ENCODE results near the gene PSMD1. TPM values are rescaled to one million over a fixed set of nuclear protein-coding genes. Genes with fewer than 3 reads are reported as not detected.
"Not testable (repeated sequence)": the region's sequence is repeated elsewhere in the genome, so short reads cannot be mapped to it uniquely, and the experiment has no call there.

Gene PSMD1
- total RNA-seq, 1 donor from 2014 or later, result 59.0 TPM

DNA sequence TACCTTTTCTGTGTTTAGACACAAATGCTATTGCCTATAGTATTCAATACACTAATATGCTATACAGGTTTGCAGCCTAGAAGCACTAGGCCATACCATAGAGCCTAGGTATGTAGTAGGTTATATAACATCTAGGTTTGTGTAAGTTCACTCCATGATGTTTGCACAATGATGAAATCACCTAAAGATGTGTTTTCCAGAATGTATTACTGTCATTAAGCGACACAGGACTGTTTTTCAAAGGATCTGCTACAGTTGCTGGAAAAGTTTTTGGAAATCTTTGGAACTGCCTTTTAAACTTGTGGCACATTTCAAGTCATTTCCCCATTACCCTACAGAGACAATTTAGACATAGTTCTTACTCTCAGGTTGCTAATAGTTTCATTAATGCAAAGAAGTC lies 9.3 kb downstream of the PSMD1 start:
- ATAC-seq, result no peak
- Histone ChIP-seq H3K36me3 (peaks cover 92% of the 10 kb centered on the region), H3K4me3 (no peak overlapping the region), H3K9me3 (no peaks in the 10 kb centered on the region), H3K4me1 (no peaks in the 10 kb centered on the region), H3K27ac (no peak overlapping the region), H3K27me3 (no peaks in the 10 kb centered on the region)
- DNase-seq, result no peak
- intact Hi-C loops (cut with DNase I), result no loop called here
- no peak for TF ChIP-seq CTCF (IDR thresholded peaks at IDR 0.05)

- H3K9me3 ChIP-seq; H3K4me1 ChIP-seq; DNase-seq; intact Hi-C loops (cut with DNase I); H3K27me3 ChIP-seq; H3K4me3 ChIP-seq; ATAC-seq; H3K27ac ChIP-seq: not testable (repeated sequence)
- H3K36me3 ChIP-seq, result peaks cover 93% of the 10 kb centered on the region
Measured at GRCh38 chr2:231067531-231067930, 10.9 kb downstream of the PSMD1 start.

DNA sequence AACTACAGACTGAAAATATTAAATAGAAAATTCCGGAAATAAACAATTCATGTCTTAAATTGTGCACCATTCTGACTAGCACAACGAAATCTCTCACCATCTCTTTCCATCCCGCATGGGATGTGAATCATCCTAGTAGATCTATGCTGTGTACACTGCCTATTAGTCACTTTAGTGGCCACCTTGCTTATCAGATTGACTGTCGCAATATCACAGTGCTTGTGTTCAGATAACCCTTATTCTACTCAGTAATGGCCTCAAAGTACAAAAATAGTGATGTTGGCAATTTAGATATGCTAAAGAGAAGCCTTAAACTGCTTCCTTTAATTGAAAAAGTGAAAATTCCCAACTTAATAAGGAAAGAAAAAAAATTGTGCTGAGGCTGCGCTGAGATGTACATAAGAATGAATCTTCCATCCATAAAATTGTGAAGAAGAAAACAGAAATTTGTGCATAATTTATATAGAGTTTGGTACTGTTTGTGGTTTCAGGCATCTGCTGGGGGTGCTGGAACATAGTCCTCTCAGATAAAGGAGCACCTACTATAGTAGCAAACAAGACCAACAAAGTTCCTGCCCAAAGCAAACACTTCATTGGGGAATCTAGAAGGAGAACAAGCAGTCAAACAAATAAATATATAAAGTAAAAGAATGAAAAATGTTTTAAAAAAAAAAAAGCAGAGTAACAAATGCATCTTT lies 12.0 kb downstream of the PSMD1 start:
- Histone ChIP-seq H3K27ac (no peak overlapping the region), H3K9me3 (no peaks in the 10 kb centered on the region), H3K4me1 (no peaks in the 10 kb centered on the region), H3K36me3 (peaks cover 92% of the 10 kb centered on the region), H3K4me3 (no peak overlapping the region), H3K27me3 (no peaks in the 10 kb centered on the region)
- DNase-seq, result no peak
- no peak for ATAC-seq
- no peak for TF ChIP-seq CTCF (IDR thresholded peaks at IDR 0.05)
- intact Hi-C loops (cut with DNase I), result no loop called here

DNA sequence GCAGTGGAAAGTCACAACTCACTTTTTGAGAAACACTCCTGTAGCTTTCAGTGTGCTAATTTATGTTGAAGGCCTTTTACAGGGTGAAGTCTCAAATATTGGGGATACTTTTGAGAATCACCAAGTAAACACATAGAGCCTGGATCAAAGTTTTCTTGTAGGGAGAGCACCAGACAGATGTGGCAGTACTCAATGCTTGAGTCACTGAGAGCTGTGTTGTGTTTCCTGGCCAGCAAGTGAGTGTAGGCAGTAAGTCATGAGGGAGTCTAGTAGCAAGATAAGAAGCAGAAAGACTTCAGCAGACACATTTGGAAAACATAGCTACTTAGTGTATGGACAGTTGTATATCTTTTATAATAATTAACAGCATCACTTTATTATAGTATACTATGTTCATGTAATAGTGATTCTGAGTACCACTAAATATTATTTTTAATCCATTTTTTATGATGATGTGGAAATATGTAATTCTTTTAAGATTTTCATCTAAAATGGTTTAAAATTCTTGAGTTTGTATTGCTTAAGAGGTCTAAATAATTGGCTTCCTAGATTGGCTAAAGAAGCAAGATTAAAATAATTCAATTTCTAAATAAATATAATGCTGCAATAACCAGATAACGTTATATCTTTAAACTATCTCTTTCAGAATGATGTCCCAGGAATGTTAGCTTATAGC lies 12.8 kb downstream of the PSMD1 start:
- intact Hi-C loops (cut with DNase I), result no loop called here
- H3K27ac ChIP-seq, result no peak overlapping the region
- no peak for TF ChIP-seq CTCF (IDR thresholded peaks at IDR 0.05)
- ATAC-seq, result no peak
- no peak for DNase-seq
- H3K4me3 ChIP-seq, result no peak overlapping the region
- no peaks in the 10 kb centered on the region for H3K9me3 ChIP-seq
- no peaks in the 10 kb centered on the region for H3K27me3 ChIP-seq
- H3K36me3 ChIP-seq, result peaks cover 88% of the 10 kb centered on the region
- H3K4me1 ChIP-seq, result no peaks in the 10 kb centered on the region

DNA sequence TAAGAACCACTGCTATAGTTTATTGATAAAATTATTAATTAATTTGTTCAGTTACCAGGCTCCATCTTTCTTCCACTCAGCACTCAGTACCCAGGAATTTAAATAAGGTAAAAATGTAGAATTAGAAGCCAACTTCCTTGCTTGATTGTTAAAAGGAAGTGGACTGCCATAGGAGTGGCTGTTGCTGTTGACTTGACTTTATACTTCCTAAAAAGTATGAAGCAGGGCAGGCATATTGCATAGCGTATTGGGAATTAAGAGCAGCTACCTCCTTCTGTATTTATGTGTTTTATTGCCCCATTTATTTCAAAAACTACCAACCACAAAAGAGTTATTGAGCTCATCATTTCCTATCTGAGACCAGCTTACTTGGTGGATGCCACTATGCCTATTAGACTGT lies 27.9 kb downstream of the PSMD1 start:
- ATAC-seq (peak; percentile 45), DNase-seq (no peak)
- intact Hi-C loops (cut with DNase I), result no loop called here
- no peaks in the 10 kb centered on the region for H3K27me3 ChIP-seq
- TF ChIP-seq CTCF (IDR thresholded peaks at IDR 0.05), result no peak
- peaks cover 99% of the 10 kb centered on the region for H3K36me3 ChIP-seq
- no peaks in the 10 kb centered on the region for H3K4me1 ChIP-seq
- no peak overlapping the region for H3K27ac ChIP-seq
- H3K9me3 ChIP-seq, result no peaks in the 10 kb centered on the region
- no peak overlapping the region for H3K4me3 ChIP-seq

DNA sequence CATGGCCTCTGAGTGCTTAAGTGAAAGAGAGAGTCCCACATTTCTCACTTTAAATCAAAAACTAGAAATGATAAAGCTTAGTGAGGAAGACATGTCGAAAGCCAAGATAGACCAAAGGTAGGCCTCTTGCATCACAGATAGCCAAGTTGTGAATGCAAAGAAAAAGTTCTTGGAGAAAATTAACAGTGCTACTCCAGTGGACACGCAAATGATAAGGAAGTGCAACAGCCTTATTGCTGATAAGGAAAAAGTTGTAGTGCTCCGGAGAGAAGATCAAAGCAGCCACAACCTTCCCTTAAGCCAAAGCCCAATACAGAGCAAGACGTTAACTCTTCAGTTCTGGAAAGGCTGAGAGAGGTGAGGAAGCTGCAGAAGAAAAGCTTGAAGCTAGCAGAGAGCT lies 32.1 kb downstream of the PSMD1 start:
- no peak overlapping the region for H3K4me3 ChIP-seq
- H3K27ac ChIP-seq, result no peak overlapping the region
- H3K4me1 ChIP-seq, result no peaks in the 10 kb centered on the region
- intact Hi-C loops (cut with DNase I), result no loop called here
- H3K9me3 ChIP-seq, result no peaks in the 10 kb centered on the region
- no peak for ATAC-seq
- DNase-seq, result no peak
- H3K36me3 ChIP-seq, result peaks cover 82% of the 10 kb centered on the region
- no peaks in the 10 kb centered on the region for H3K27me3 ChIP-seq
- TF ChIP-seq CTCF (IDR thresholded peaks at IDR 0.05), result no peak

Data from upper lobe of right lung (tissue), 1 donor.